GM23338 (cell line): ENCODE data around the gene ZC3H12C. TPM values are rescaled to one million over a fixed set of nuclear protein-coding genes. Genes with fewer than 3 reads are reported as not detected.

Experiments used
- ATAC-seq: fragments of 200-7000 bp; cut with Tn5 transposase; 3 replicates; pipeline ENCODE4 v1.9.1; 2020
- DNase-seq: peaks from one replicate; pipeline ENCODE4 v3.0.0-alpha.2; 2015; ENCODE audit warnings: low spot score
- H2AFZ ChIP-seq: fragments of 200-600 bp; sonication (generic); 2 replicates; pipeline ENCODE4 v1.8.0; 2016; ENCODE audit warnings: antibody characterized with exemption, mild to moderate bottlenecking, moderate library complexity
- H3F3A ChIP-seq: fragments of 200-600 bp; sonication (generic); replicated peaks from 2 replicates; pipeline ENCODE4 v1.8.0; 2017; ENCODE audit warnings: antibody characterized with exemption, mixed run types, low read depth
- H3K27ac ChIP-seq: fragments of 200-600 bp; sonication (generic); 2 replicates; pipeline ENCODE4 v1.6.1; 2016; ENCODE audit warnings: low read depth
- H3K27me3 ChIP-seq: fragments of 200-600 bp; sonication (generic); 2 replicates; pipeline ENCODE4 v1.8.0; 2016; ENCODE audit warnings: mild to moderate bottlenecking, mixed run types, moderate library complexity; ENCODE audit not compliant: insufficient read depth
- H3K36me3 ChIP-seq: fragments of 200-600 bp; sonication (generic); 2 replicates; pipeline ENCODE4 v1.8.0; 2016; ENCODE audit warnings: mild to moderate bottlenecking; ENCODE audit not compliant: insufficient read depth
- H3K4me1 ChIP-seq: fragments of 200-600 bp; sonication (generic); 2 replicates; pipeline ENCODE4 v1.8.0; 2016; ENCODE audit warnings: mild to moderate bottlenecking, moderate library complexity; ENCODE audit not compliant: insufficient read depth
- H3K4me2 ChIP-seq: fragments of 200-600 bp; sonication (generic); 2 replicates; pipeline ENCODE4 v1.7.1; 2017; ENCODE audit warnings: mixed run types
- H3K4me3 ChIP-seq: fragments of 200-600 bp; sonication (generic); 2 replicates; pipeline ENCODE4 v1.6.1; 2016; ENCODE audit warnings: mixed run types
- H3K79me2 ChIP-seq: fragments of 200-600 bp; sonication (generic); replicated peaks from 2 replicates; pipeline ENCODE4 v1.8.0; 2017; ENCODE audit warnings: mild to moderate bottlenecking; ENCODE audit not compliant: insufficient read depth
- H3K9me2 ChIP-seq: fragments of 200-600 bp; sonication (generic); 2 replicates; pipeline ENCODE4 v1.8.0; 2017; ENCODE audit not compliant: insufficient read depth
- H4K20me1 ChIP-seq: fragments of 200-600 bp; sonication (generic); replicated peaks from 2 replicates; pipeline ENCODE4 v1.8.0; 2017; ENCODE audit warnings: mild to moderate bottlenecking; ENCODE audit not compliant: insufficient read depth
- H3K27ac Mint-ChIP-seq: 2 replicates; pipeline ENCODE4 v1.8.0; 2020; ENCODE audit warnings: inconsistent platforms, mild to moderate bottlenecking, moderate library complexity, mixed read lengths
- H3K27me3 Mint-ChIP-seq: 3 replicates; pipeline ENCODE4 v1.8.0; 2022; ENCODE audit warnings: low read depth, mild to moderate bottlenecking, moderate library complexity, mixed read lengths, inconsistent platforms; ENCODE audit not compliant: insufficient read depth, poor library complexity
- H3K36me3 Mint-ChIP-seq: 3 replicates; pipeline ENCODE4 v1.8.0; 2021; ENCODE audit warnings: low read depth, mild to moderate bottlenecking, inconsistent platforms, moderate library complexity, mixed read lengths
- H3K4me1 Mint-ChIP-seq: 3 replicates; pipeline ENCODE4 v1.8.0; 2020; ENCODE audit warnings: mild to moderate bottlenecking, inconsistent platforms, mixed read lengths
- H3K4me3 Mint-ChIP-seq: 3 replicates; pipeline ENCODE4 v1.8.0; 2021; ENCODE audit warnings: moderate library complexity, mild to moderate bottlenecking, inconsistent platforms, mixed read lengths
- H3K9me3 Mint-ChIP-seq: 3 replicates; pipeline ENCODE4 v1.8.0; 2020; ENCODE audit warnings: moderate library complexity, mild to moderate bottlenecking, inconsistent platforms, mixed read lengths
- CTCF ChIP-seq, 2 experiments: fragments of 200-600 bp in 1 of 2; sonication (generic) in 1 of 2; conservative IDR thresholded peaks; 2 replicates each; pipeline versions ENCODE4 v1.5.1 to v1.6.1; 2016 to 2017; ENCODE audit warnings: antibody characterized with exemption in 2 of 2, low read depth in 2 of 2, mild to moderate bottlenecking in 2 of 2, moderate library complexity in 1 of 2
- EZH2 ChIP-seq: fragments of 200-600 bp; sonication (generic); IDR thresholded peaks from one replicate; pipeline ENCODE4 v1.8.0; 2017; ENCODE audit warnings: antibody characterized with exemption, mild to moderate bottlenecking, low read depth; ENCODE audit not compliant: unreplicated experiment
- EZH2phosphoT487 ChIP-seq: fragments of 200-600 bp; sonication (generic); IDR thresholded peaks from one replicate; pipeline ENCODE4 v1.8.1; 2018; ENCODE audit warnings: antibody characterized with exemption; ENCODE audit not compliant: unreplicated experiment
- JUNB ChIP-seq: IDR thresholded peaks from one replicate; pipeline ENCODE4 v1.6.1; 2016; ENCODE audit warnings: antibody characterized with exemption; ENCODE audit not compliant: unreplicated experiment
- NANOG ChIP-seq: IDR thresholded peaks from 2 replicates; pipeline ENCODE4 v1.6.1; 2016; ENCODE audit warnings: antibody characterized with exemption, borderline replicate concordance
- POLR2AphosphoS5 ChIP-seq: IDR thresholded peaks from 2 replicates; pipeline ENCODE4 v1.6.1; 2016; ENCODE audit warnings: antibody characterized with exemption, low read depth
- STAT1 ChIP-seq: IDR thresholded peaks from one replicate; pipeline ENCODE4 v1.6.1; 2016; ENCODE audit warnings: antibody characterized with exemption; ENCODE audit not compliant: unreplicated experiment
- ZNF114 ChIP-seq: fragments of 250-450 bp; sonication (Bioruptor Pico); IDR thresholded peaks from 2 replicates; pipeline ENCODE4 v1.5.0; 2020; ENCODE audit warnings: mild to moderate bottlenecking, moderate library complexity
- ZNF331 ChIP-seq: fragments of 250-450 bp; sonication (Bioruptor Pico); IDR thresholded peaks from 2 replicates; pipeline ENCODE4 v1.5.0; 2020; ENCODE audit warnings: low read depth, mild to moderate bottlenecking, moderate library complexity
- ZNF462 ChIP-seq: fragments of 250-450 bp; sonication (Bioruptor Pico); IDR thresholded peaks from 2 replicates; pipeline ENCODE4 v1.5.0; 2020; ENCODE audit warnings: mild to moderate bottlenecking, moderate library complexity
- polyA plus RNA-seq: library from polyadenylated mRNA; unstranded; fragments of >200 nt; fragmentation: Nextera tagmentation; extraction: Ambion mirVana; gene quantifications from 2 replicates; pipeline ENCODE4 v1.2.1, GENCODE V29; 2016
- total RNA-seq: library from RNA; depleted of rRNA; stranded (reverse); fragments of >200 nt; shearing (Covaris generic); gene quantifications from 2 replicates; pipeline ENCODE4 v1.2.3, GENCODE V29; 2014

The ZC3H12C gene
- total and polyA plus RNA-seq, 2 experiments from 2014 or later = 0.55 to 2.4 TPM

- TF ChIP-seq CTCF (conservative IDR thresholded peaks at IDR 0.05; ENCODE audit: low read depth in 2 of 2) (no peak), JUNB (no peak), ZNF114 (CRISPR knock-in tag) (no peak), STAT1 (no peak), ZNF331 (CRISPR knock-in tag) (no peak), EZH2 (no peak), POLR2AphosphoS5 (no peak), NANOG (no peak)
Measured at GRCh38 chr11:110168033-110168803, 75.0 kb downstream of the ZC3H12C start (continued).

GRCh38 chr11:110169738-110170137 lies 76.5 kb downstream of the ZC3H12C start:
- Histone ChIP-seq H3K36me3 (no peaks in the 10 kb centered on the region), H3K79me2 (no peaks in the 10 kb centered on the region), H3K27ac (no peak overlapping the region), H3F3A (peaks cover 2% of the 10 kb centered on the region; the same call in 1 of the 2 replicates), H3K27me3 (0 out of 2 replicates have a peak, but pooled peaks cover under 1% of the 10 kb centered on the region), H3K4me1 (peaks cover 21% of the 10 kb centered on the region), H3K4me3 (no peak overlapping the region), H4K20me1 (no peaks in the 10 kb centered on the region), H2AFZ (no peak overlapping the region), H3K9me2 (no peaks in the 10 kb centered on the region), H3K4me2 (no peak overlapping the region)
- Mint-ChIP-seq H3K27ac (no peak overlapping the region), H3K4me1 (peaks cover 23% of the 10 kb centered on the region), H3K27me3 (no peaks in the 10 kb centered on the region), H3K36me3 (peaks cover 6% of the 10 kb centered on the region; the same call in 1 of the 3 replicates), H3K4me3 (no peak overlapping the region), H3K9me3 (no peaks in the 10 kb centered on the region)
- DNase-seq = no peak
- TF ChIP-seq NANOG (no peak), JUNB (no peak), STAT1 (no peak), CTCF (conservative IDR thresholded peaks at IDR 0.05; ENCODE audit: low read depth in 2 of 2) (no peak), EZH2phosphoT487 (no peak), ZNF462 (CRISPR knock-in tag) (no peak)
- ATAC-seq = no peak
